NCI-H748 (cell line): Measurements from ENCODE around the gene MAP3K19.
"Not testable (repeated sequence)": the region's sequence is repeated elsewhere in the genome, so short reads cannot be mapped to it uniquely, and the experiment has no call there.

Source experiments
- DNase-seq: peaks from one replicate; lab custom pipeline; 2025; ENCODE audit not compliant: unreplicated experiment; lab: John Stamatoyannopoulos, UW

The MAP3K19 gene

DNA sequence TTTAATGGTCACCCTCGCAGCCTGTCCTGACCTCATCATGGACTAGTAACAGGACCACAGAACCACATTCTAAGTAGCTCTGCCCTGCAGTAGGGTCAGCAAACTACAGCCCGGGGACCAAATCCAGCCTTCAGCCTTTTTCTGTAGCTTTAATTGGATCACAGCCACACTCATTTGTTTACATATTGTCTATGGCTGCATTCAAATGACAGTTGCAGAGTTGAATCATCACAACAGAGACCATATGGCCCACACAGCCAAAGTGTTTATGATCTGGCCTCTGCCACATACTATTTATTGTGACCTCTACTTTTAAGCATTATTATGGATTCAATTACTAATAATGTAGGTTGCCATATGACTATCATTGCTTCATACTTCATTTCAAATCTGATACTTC lies 47.7 kb downstream of the MAP3K19 start:
- DNase-seq: peak; percentile 5

DNA sequence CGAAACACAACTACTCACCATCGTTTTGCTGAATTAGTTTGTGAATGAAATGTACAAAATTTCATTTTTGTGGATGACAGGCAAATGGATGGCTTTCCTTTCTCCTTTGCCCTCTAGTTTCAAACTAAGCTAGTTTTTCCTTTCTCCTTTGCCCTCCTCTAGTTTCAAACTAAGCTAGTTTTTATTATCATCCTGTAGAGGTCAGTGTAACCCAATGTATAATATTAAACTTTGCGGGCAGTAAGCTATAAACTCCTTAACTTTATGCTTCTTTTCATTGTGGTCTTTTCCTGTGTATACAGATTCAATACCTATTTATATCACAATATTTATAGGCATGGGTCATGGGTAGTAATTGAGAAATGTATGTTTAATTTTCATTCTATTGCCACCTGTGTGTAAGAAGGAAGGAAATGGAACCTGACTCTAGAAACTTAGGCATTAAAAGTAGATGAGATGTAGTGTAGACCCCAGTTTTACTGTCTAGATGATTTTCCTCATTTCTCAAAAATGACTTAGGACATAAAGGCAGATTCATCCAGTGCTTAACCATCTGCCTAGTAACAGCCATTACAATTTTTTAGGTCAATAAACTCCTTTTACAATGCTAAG lies 58.1 kb downstream of the MAP3K19 start:
- DNase-seq: peak; percentile 14

- DNase-seq: peak; percentile 3
Observed at GRCh38 chr2:134985061-134985460, 62.2 kb downstream of the MAP3K19 start.

DNA sequence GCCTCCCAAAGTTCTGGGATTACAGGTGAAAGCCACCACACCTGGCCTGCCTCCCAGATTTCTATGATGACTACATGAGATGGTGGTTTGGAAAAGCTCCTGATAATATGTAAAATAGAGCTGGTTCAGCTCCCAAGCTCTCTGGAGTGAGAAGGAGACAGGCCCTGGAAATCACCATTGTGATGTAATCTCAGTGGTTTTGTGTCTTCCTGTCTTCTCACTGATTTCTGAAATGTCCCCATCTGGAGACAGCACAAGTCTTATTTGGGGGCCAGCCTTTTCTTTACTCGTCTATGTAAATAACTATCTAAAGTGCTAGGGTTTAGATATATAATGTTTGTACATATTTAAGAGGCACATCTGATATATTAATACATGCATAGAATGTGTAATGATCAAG lies 64.6 kb downstream of the MAP3K19 start:
- no peak for DNase-seq

DNA sequence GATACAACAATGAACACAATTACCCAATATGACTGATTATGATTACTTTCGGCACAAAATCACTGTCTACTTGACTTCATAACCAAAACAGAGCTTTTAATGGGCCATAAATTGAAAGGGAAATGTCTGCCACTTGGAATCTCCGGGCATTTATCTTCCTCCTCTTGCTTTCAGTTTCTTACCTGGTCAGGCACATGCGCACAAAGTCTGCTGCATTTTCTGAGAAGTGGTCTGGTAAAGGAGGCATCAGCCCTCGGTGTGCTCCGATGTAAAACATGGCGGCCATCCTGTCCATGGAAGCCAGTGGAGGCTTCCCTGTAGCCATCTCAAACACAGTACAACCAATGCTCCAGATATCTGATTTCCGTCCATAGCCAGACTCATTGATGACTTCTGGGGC lies 66.6 kb downstream of the MAP3K19 start:
- no peak for DNase-seq

DNA sequence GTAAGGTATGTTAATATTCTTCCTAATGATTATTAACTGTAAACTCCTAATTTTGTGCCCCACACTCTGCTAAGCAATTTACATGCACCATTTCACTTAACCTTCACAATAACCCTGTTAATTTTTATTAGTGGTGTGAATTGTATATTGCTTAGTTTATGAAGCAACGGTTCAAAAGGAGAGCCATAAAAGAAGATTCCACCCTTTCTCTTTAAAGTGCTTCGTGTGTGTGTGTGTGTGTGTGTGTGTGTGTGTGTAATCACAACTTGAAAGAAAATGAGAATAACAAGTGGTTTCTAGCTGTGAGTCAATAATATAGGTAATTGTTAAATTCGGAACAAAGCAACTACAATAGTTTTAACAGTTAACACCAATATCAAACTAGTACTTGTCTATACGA lies 68.0 kb downstream of the MAP3K19 start:
- DNase-seq: no peak

- DNase-seq: not testable (repeated sequence)
Observed at GRCh38 chr2:134977104-134977503, 70.1 kb downstream of the MAP3K19 start.

- DNase-seq: no peak
Observed at GRCh38 chr2:134976074-134976702, 71.1 kb downstream of the MAP3K19 start.

DNA sequence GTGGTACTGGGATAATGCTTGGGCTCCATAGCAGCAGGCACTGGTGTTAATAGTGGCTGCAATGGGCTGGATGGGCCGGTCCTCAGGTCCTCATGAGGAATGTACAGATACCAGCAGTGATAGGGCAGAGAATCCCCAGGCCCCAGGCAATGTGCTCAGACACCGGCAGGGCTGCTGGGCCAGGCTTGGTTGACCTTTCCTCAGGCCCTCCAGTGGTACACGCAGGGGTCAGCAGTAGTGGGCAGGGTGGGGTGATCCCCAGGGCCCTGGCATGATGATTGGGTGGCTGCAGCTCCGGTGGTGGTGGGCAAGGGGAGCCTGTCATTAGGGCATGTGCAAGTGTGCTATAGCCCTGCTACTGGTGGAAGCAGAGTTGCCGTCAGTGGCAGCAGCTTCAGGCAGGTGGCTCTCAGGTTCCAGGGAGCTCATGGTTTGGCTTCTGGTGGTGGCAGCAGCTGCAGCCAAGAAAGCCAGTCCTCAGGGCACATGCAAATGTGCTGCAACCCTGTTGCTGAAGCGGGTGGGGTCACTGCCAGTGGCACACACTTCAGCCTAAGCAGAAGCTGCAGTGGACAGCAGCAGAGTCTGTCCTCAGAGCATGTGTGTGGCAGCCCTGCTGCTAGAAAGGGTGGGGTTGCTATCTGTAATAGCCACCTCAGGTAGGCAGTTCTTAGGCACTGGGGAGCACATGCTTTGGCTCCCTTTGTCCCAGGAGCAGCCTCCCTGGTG lies 71.8 kb downstream of the MAP3K19 start:
- no peak for DNase-seq

DNA sequence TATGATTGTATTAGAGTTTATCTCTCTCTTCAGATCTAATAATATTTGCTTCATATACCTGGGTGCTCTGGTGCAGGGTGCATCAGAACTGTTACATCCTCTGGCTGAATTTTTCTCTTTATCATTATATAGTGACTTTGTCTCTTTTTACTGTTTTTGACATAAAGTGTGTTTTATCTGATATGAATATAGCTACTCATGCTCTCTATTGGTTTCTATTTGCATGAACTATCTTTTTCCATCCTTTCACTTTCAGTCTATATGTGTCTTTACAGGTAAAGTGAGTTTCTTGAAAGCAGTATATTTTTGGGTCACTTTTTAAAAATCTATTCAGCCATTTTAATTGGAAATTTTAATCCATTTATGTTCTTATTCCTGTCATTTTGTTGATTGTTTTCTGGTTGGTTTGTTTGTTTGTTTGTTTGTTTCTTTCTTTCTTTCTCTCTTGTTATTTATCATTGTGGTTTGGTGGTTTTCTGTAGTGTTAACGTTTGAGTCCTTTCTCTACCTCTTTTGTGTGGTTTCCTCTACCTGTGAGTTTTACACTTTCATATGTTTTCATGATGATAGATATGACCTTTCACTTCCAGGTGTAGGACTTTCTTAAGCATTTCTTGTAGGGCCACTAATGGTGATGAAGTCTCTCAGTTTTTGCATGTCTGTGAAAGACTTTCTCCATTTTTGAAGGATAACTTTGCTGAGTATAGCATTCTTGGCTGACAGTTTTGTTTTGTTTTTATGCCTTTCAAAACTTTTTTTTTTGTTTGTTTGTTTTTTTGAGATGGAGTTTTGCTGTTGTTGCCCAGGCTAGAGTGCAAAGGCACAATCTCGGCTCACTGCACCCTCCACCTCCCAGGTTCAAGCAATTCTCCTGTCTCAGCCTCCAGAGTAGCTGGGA lies 73.8 kb downstream of the MAP3K19 start:
- no peak for DNase-seq

DNA sequence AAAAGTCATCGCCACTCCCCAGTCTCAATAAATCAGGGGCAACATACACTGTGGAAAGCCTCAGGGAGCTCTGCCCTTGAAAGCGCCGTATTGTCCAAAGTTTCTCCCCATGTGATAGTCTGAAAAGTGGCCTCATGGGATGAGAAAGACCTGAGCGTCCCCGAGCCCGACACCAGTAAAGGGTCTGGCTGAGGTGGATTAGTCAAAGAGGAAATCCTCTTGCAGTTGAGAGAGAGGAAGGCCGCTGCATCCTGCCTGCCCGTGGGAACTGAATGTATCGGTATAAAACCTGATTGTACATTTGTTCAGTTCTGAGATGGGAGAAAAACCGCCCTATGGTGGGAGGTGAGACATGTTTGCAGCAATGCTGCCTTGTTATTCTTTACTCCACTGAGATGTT lies 80.1 kb downstream of the MAP3K19 start:
- DNase-seq: not testable (repeated sequence)

DNA sequence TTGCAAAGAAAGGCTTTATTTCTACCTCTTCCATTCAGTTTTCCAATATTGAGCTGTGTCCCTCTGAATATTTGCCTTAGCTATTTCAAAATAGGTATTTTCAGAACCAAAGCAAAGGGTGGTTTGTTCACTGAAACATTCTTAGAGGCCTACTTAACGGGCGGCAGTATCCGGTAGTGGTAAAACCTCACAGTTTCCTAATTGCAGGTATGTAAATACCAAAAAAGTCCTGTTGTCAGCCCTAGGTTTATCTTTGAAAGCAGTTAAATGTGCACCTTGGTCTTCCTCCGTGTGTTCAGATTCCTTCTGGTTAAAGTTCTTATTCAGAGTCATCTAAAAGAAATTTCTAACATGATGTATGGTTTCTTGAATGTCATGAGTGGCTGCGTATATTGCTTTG lies 89.8 kb downstream of the MAP3K19 start:
- DNase-seq: no peak

DNA sequence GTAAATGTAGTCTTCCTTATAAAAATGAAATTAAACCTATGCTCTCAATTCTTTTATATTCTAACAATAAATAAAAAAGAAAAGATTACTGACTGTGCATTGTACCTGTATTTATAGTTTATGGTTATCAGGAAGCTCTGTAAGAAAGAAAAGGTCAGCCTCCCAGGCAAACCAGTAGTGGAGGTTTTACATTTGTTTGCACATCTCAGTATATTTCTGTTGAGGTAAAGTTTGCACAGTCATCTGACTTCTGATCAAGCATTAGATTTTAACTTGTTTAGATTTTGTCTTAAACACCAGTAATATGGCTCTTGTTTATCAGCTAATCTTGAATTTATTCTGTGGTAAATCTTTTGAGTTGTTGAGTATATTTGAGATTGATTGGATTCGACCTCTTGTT lies 91.5 kb downstream of the MAP3K19 start:
- no peak for DNase-seq

GRCh38 chr2:134954065-134954464 lies 93.2 kb downstream of the MAP3K19 start:
- DNase-seq: no peak

DNA sequence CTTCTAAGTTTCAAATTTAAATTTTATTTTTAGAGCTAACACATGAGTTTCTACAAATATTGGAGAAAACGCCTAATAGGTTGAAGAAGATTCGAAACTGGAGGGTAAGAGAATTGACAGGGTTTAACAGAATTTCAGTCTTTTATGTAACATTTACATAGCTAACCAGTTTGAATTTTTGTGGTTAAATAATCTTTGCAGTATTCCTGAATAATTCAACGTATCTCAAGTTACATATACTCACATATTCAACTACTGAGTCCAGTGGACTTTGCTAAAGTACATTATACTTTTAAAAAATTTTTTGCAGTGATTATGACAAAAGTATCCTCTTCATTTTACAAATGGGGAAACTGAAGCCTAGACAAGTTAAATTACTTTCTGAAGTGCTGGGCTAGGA lies 94.6 kb downstream of the MAP3K19 start:
- DNase-seq: no peak

DNA sequence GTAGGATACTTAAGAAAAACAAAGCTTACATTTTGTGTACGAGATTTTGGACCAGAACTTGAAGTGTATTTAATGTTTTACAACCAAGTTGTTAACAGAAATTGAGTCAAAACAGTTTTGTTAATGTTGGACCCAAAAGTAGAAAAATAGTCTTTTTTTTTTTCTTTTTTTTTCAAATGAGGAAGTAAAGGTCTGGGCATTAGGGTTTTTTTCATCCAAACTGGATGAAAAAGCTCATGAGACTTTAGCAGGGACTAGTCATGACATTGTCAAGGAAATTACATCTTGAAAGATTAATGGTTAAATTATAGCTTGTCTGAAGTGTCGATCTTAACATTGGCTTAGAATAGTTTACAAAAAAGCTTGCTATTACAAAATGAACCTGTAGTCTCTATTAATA lies 96.4 kb downstream of the MAP3K19 start:
- DNase-seq: no peak

DNA sequence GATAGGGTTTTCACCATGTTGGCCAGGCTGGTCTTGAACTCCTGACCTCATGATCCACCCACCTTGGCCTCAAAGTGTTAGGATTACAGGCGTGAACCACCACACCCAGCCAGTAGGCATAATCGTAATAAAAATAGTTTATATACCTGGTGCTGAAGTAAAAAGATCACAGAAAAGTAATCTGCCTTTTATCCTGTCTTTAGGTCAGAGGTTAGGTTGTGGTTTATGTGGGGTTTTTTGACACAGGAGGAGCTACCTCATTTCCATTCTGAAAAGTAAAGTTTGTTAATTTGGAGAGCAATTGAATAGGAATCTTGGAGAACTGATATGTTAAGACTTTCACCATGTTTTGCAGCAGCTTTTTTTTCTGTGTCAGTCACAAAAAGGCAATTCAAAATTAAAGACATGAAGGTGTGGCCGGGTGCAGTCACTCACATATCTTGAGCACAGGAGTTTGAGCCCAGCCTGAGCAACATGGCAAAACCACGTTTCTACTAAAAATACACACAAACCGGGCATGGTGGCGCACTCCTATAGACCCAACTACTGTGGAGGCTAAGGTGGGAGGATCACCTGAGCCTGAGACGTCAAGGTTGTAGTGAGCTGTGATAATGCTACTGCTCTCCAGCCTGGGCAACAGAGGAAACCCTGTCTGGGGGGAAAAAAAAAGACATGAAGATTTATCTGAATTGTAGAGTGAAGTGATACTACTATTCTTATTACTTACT lies 97.1 kb downstream of the MAP3K19 start:
- no peak for DNase-seq

DNA sequence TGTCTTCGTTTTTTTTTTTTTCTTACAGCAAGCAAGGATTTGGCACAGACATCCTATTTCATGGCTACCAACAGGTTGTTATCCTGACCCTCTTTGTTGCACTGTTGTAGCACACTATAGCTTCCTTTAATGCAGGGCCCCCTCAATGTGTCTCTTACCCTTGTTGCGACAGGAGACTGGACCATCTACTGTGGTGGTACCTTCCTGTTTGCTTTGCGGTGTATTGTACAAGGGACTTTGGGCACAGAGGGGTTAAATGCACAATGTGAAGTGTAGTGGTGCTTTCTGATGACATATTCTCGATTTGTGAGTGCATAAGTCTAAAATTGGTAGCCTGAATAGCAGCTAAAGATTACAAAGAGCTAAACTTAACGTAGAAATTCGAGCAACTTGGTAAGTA lies 101.2 kb downstream of the MAP3K19 start:
- DNase-seq: no peak

DNA sequence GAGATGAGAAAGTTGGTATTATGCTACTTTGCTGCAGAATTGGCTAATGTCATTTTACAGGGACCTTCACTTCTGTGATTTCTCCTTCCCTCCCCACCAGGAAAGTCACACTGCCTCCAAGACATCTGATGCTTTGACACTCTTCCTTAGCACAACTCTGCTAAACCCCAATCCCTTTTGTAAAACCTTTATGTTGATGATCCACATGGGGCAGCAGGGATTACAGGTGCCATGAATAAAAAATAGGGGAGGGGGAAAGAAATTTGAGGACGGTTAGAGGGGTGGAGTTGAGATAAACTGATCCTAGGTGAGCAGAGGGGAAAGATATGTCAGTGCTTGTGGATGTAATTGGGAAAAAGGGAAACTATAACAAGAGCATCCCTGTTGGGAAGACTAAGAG lies 102.3 kb downstream of the MAP3K19 start:
- no peak for DNase-seq

DNA sequence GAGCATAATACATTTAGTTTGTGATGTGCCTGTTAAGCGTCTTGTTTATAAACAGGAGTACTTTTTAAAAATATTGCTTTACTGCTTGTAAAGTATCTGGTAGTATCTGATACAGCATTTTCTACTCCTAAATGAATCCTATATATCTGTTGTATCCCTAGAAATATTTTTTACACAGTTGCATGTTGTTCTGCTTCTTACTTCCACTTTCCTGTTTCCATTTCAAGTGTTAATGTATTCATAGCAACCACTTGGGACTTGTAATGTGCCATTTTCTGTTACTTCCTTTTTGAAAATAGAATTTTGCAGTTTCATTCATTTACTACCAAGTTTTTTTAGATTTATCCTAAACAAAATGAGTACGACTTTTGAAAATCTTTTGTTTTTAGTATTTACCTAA lies 103.7 kb downstream of the MAP3K19 start:
- no peak for DNase-seq

- DNase-seq: no peak
Observed at GRCh38 chr2:134936691-134937090, 110.6 kb downstream of the MAP3K19 start.
